ENCODE data around the gene KRT17. TPM values are rescaled to one million over a fixed set of nuclear protein-coding genes. Genes with fewer than 3 reads are reported as not detected.

The KRT17 gene
- polyA plus RNA-seq (2013, experiment 1 of 2): 0.07 TPM
- polyA plus RNA-seq (2013, experiment 2 of 2): 0.03 TPM

DNA sequence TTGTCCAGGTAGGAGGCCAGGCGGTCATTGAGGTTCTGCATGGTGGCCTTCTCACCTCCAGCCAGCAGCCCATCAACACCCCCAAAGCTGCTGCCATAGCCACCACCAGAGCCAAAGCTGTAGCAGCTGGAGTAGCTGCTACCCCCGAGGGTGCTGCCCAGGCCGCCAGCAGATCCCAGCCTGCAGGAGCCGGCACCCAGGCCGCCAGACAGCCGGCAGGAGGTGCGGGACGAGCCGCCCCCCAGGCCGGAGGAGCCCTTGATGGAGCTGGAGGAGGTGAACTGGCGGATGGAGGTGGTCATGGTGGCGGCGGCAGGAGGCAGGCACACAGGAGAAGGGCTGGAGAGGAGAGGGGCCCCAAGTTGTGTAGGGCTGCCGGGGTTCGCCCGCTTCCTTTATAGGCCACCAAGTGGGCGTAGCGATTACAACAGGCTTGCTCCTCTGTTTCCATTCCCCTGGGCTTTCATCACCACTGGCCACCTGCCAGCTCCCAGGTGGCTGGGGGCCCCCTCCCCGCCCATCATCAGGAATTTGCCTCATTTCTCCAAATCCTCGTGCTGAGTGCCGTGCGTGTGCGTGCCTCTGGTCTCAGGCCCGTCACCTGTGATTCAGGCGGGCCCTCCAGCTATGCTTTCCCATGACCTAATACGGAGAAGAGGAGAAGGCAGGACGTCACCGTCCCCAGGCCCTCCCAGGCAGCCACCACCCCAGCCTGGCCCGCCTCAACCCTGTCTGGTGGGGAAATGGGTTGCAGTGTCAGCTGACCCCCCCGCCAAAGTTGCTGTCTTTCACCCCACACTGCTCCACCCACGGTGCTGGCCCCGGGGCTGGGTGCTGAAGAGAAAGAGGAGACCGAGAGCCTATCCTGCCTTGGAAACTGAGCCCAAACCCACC is at the start of gene KRT17:
TSS of gene KRT17 (minus strand) at position 368 of the 894 bp plus-strand sequence. CDS start at position 302, 66 bp downstream.
- Histone ChIP-seq H2AK5ac (ENCODE audit: low read depth, low read length) (peak within 1 kb of the TSS; percentile 46), H3K14ac (ENCODE audit: low read length) (peak within 1 kb of the TSS; percentile 63), H3K79me1 (ENCODE audit: low read depth, low read length) (no peaks in the 10 kb centered on the region), H3K4me3 (ENCODE audit: low read length in 2 of 2) (no peak within 1 kb of the TSS), H3K4me1 (ENCODE audit: control insufficient read depth in 2 of 2, insufficient read depth in 1 of 2, low read depth in 1 of 2, low read length in 2 of 2) (peaks cover 0 to 5% of the 10 kb centered on the region in 2 donors), H3K9ac (ENCODE audit: low read depth, low read length, poor library complexity) (no peak within 1 kb of the TSS), H3K23ac (ENCODE audit: low read depth, low read length, poor library complexity) (no peak within 1 kb of the TSS), H2BK12ac (ENCODE audit: low read length) (peak within 1 kb of the TSS; percentile 73), H3K27ac (replicated peaks; ENCODE audit: low read length) (no peak within 1 kb of the TSS), H3K9me3 (replicated peaks in 1 of 2; ENCODE audit: control insufficient read depth in 2 of 2, insufficient read depth in 1 of 2, low read depth in 1 of 2, low read length in 2 of 2) (no peaks in the 10 kb centered on the region), H3K27me3 (ENCODE audit: control insufficient read depth in 3 of 3, insufficient read depth in 3 of 3, low read depth in 1 of 3, low read length in 3 of 3) (peaks cover 0 to 4% (median 0%) of the 10 kb centered on the region in 3 experiments), H2AFZ (ENCODE audit: low read length) (no peak within 1 kb of the TSS), H3K4me2 (ENCODE audit: insufficient read depth, low read length, poor library complexity, severe bottlenecking) (no peak within 1 kb of the TSS), H2BK15ac (ENCODE audit: low read length) (peak within 1 kb of the TSS; percentile 49), H4K91ac (ENCODE audit: low read depth, low read length, poor library complexity) (no peak within 1 kb of the TSS), H2BK5ac (ENCODE audit: low read length) (peak within 1 kb of the TSS; percentile 5), H3K36me3 (replicated peaks in 1 of 2; ENCODE audit: control insufficient read depth in 2 of 2, insufficient read depth in 2 of 2, low read length in 2 of 2) (no peaks in the 10 kb centered on the region), H3K18ac (ENCODE audit: low read length) (peak within 1 kb of the TSS; percentile 83), H3K4ac (ENCODE audit: low read length) (no peak within 1 kb of the TSS), H2BK120ac (ENCODE audit: low read depth, low read length) (no peak within 1 kb of the TSS), H4K8ac (ENCODE audit: low read depth, low read length) (no peak within 1 kb of the TSS)
- WGBS, 2 donors (ENCODE audit: extremely low coverage in 2 of 2, insufficient read length in 2 of 2, insufficient replicate concordance in 1 of 2): no CpG with 5 or more reads among the region's 33 CpGs
- no peak for DNase-seq (ENCODE audit: low spot score)

DNA sequence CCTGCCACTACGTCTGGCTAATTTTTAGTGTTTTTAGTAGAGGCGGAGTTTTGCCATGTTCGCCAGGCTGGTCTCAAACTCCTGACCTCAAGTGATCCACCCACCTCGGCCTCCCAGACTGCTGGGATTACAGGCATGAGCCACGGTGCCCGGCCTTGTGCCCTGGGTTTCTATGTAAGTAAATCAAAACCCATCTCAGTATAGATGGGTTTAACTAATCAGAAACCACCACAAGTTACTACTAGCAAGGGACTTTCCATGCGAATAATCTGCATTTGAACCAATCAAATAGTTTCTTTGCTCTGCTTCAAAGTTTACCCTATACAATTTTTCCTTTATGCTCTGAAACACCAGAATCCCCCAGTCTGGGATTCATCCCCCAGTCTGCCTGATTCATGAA is 47.8 kb upstream of the KRT17 start:
- no peak overlapping the region for H2BK12ac ChIP-seq (ENCODE audit: low read length)
- no peak overlapping the region for H2AFZ ChIP-seq (ENCODE audit: low read length)
- H3K36me3 ChIP-seq (replicated peaks in 1 of 2; ENCODE audit: control insufficient read depth in 2 of 2, insufficient read depth in 2 of 2, low read length in 2 of 2): no peaks in the 10 kb centered on the region
- no peak overlapping the region for H4K91ac ChIP-seq (ENCODE audit: low read depth, low read length, poor library complexity)
- no peak for DNase-seq (ENCODE audit: low spot score)
- no peak overlapping the region for H3K4ac ChIP-seq (ENCODE audit: low read length)
- no peak overlapping the region for H2BK5ac ChIP-seq (ENCODE audit: low read length)
- no peak overlapping the region for H2BK120ac ChIP-seq (ENCODE audit: low read depth, low read length)
- no peak overlapping the region for H3K9ac ChIP-seq (ENCODE audit: low read depth, low read length, poor library complexity)
- H3K4me1 ChIP-seq (ENCODE audit: control insufficient read depth in 2 of 2, insufficient read depth in 1 of 2, low read depth in 1 of 2, low read length in 2 of 2): peaks cover under 1 to 2% of the 10 kb centered on the region in 2 donors
- no peaks in the 10 kb centered on the region for H3K9me3 ChIP-seq (replicated peaks in 1 of 2; ENCODE audit: control insufficient read depth in 2 of 2, insufficient read depth in 1 of 2, low read depth in 1 of 2, low read length in 2 of 2)
- H2BK15ac ChIP-seq (ENCODE audit: low read length): no peak overlapping the region
- H3K14ac ChIP-seq (ENCODE audit: low read length): no peak overlapping the region
- no peak overlapping the region for H3K18ac ChIP-seq (ENCODE audit: low read length)
- peaks cover 0 to 10% (median 7%) of the 10 kb centered on the region in 3 experiments for H3K27me3 ChIP-seq (ENCODE audit: control insufficient read depth in 3 of 3, insufficient read depth in 3 of 3, low read depth in 1 of 3, low read length in 3 of 3)
- H3K4me3 ChIP-seq (ENCODE audit: low read length in 2 of 2): no peak overlapping the region
- no peak overlapping the region for H4K8ac ChIP-seq (ENCODE audit: low read depth, low read length)
- no peaks in the 10 kb centered on the region for H3K79me1 ChIP-seq (ENCODE audit: low read depth, low read length)
- WGBS, 2 donors (ENCODE audit: extremely low coverage in 2 of 2, insufficient read length in 2 of 2, insufficient replicate concordance in 1 of 2): no CpG with 5 or more reads among the region's 7 CpGs
- H3K27ac ChIP-seq (replicated peaks; ENCODE audit: low read length): no peak overlapping the region
- H3K4me2 ChIP-seq (ENCODE audit: insufficient read depth, low read length, poor library complexity, severe bottlenecking): no peak overlapping the region
- no peak overlapping the region for H3K23ac ChIP-seq (ENCODE audit: low read depth, low read length, poor library complexity)
- no peak overlapping the region for H2AK5ac ChIP-seq (ENCODE audit: low read depth, low read length)

DNA sequence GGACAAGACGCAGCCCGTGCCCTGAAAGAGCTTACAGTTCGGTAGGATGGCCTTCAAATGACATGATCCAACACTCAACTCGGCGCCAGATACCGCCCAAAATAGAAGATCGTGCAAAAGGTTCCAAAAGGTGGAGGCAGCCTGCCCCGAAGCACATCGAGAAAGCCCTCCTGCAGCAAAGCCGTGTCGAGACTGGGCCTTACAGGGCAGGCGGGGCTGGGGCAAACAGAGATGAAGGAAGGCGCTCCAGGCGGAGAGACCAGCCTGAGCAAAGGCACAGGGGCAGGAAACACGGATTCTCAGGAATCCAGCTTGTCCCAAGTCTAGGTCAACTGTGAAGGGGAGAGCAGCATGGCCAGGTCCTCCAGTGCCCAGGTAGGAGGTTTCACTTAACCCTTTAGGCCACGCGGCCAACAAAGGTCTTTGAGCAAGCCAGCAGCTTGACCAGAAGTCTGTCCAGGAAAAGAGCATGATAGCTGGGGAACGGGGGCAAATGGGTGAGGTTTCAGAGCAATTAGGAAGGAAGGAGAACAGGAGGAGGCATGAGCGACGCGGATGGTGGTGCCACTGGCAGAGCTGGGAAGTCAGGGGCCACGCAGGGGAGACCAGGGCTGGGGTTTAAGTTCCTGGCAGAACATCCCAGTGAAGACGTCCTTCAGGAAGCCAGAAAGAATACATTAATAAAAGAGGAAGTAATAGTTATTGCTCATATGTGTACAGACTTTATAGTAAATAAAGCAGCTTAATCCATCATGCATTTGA is 43.1 kb upstream of the KRT17 start:
- Histone ChIP-seq H3K9me3 (replicated peaks in 1 of 2; ENCODE audit: control insufficient read depth in 2 of 2, insufficient read depth in 1 of 2, low read depth in 1 of 2, low read length in 2 of 2) (no peaks in the 10 kb centered on the region), H3K4ac (ENCODE audit: low read length) (no peak overlapping the region), H2AFZ (ENCODE audit: low read length) (peak overlapping the region; percentile 95), H3K36me3 (replicated peaks in 1 of 2; ENCODE audit: control insufficient read depth in 2 of 2, insufficient read depth in 2 of 2, low read length in 2 of 2) (no peaks in the 10 kb centered on the region), H2BK15ac (ENCODE audit: low read length) (peak overlapping the region; percentile 3), H2BK120ac (ENCODE audit: low read depth, low read length) (peak overlapping the region; percentile 95), H4K8ac (ENCODE audit: low read depth, low read length) (peak overlapping the region; percentile 48), H3K27ac (replicated peaks; ENCODE audit: low read length) (no peak overlapping the region), H3K4me1 (ENCODE audit: control insufficient read depth in 2 of 2, insufficient read depth in 1 of 2, low read depth in 1 of 2, low read length in 2 of 2) (peaks cover 8 to 11% of the 10 kb centered on the region in 2 donors), H3K23ac (ENCODE audit: low read depth, low read length, poor library complexity) (peak overlapping the region; percentile 81), H3K18ac (ENCODE audit: low read length) (peak overlapping the region; percentile 67), H3K14ac (ENCODE audit: low read length) (no peak overlapping the region), H3K4me3 (ENCODE audit: low read length in 2 of 2) (peak overlapping the region in 1 of 2 donors; percentile 14), H3K79me1 (ENCODE audit: low read depth, low read length) (no peaks in the 10 kb centered on the region), H2BK5ac (ENCODE audit: low read length) (no peak overlapping the region), H3K4me2 (ENCODE audit: insufficient read depth, low read length, poor library complexity, severe bottlenecking) (peak overlapping the region; percentile 93), H4K91ac (ENCODE audit: low read depth, low read length, poor library complexity) (peak overlapping the region; percentile 80), H2AK5ac (ENCODE audit: low read depth, low read length) (peak overlapping the region; percentile 24), H2BK12ac (ENCODE audit: low read length) (peak overlapping the region; percentile 92), H3K27me3 (ENCODE audit: control insufficient read depth in 3 of 3, insufficient read depth in 3 of 3, low read depth in 1 of 3, low read length in 3 of 3) (peaks cover 0 to 11% (median 8%) of the 10 kb centered on the region in 3 experiments), H3K9ac (ENCODE audit: low read depth, low read length, poor library complexity) (no peak overlapping the region)
- no CpG with 5 or more reads among the region's 23 CpGs for WGBS, 2 donors (ENCODE audit: extremely low coverage in 2 of 2, insufficient read length in 2 of 2, insufficient replicate concordance in 1 of 2)
- no peak for DNase-seq (ENCODE audit: low spot score)
